WERI-Rb-1 (cell line): ENCODE data around the gene PAX7.
"Not testable (repeated sequence)": the region's sequence is repeated elsewhere in the genome, so short reads cannot be mapped to it uniquely, and the experiment has no call there.

Experiments
- DNase-seq: peaks from one replicate; pipeline ENCODE4 v3.0.0-alpha.2; 2020
- H3K27ac ChIP-seq: fragments of 250-450 bp; sonication (Bioruptor Pico); 2 replicates; pipeline ENCODE4 v1.5.1; 2020; ENCODE audit warnings: mild to moderate bottlenecking, moderate library complexity
- H3K27me3 ChIP-seq: fragments of 250-450 bp; sonication (Bioruptor Pico); 2 replicates; pipeline ENCODE4 v1.5.1; 2021; ENCODE audit warnings: mild to moderate bottlenecking, low read depth, moderate library complexity; ENCODE audit not compliant: insufficient read depth, severe bottlenecking
- H3K36me3 ChIP-seq: fragments of 250-450 bp; sonication (Bioruptor Pico); 2 replicates; pipeline ENCODE4 v1.5.1; 2020; ENCODE audit warnings: mild to moderate bottlenecking, moderate library complexity
- H3K4me3 ChIP-seq: 2 replicates; pipeline ENCODE4 v1.5.1; 2011; ENCODE audit warnings: low read depth, mild to moderate bottlenecking, control low read depth, low read length
- H3K9me3 ChIP-seq: fragments of 250-450 bp; sonication (Bioruptor Pico); 2 replicates; pipeline ENCODE4 v1.5.1; 2021; ENCODE audit warnings: mild to moderate bottlenecking, moderate library complexity; ENCODE audit not compliant: severe bottlenecking
- CTCF ChIP-seq: IDR thresholded peaks from 2 replicates; pipeline ENCODE4 v1.5.1; 2011; ENCODE audit warnings: low read depth, mild to moderate bottlenecking, control low read depth, inconsistent platforms, low read length

The PAX7 gene

GRCh38 chr1:18739408-18739807, 108.8 kb downstream of the PAX7 start:
- Histone ChIP-seq H3K27ac (no peak overlapping the region), H3K27me3 (no peaks in the 10 kb centered on the region), H3K9me3 (no peaks in the 10 kb centered on the region), H3K4me3 (no peak overlapping the region), H3K36me3 (no peaks in the 10 kb centered on the region)
- TF ChIP-seq CTCF = no peak
- DNase-seq = no peak

GRCh38 chr1:18739897-18740296, 109.3 kb downstream of the PAX7 start:
- Histone ChIP-seq H3K36me3 (no peaks in the 10 kb centered on the region), H3K27ac (no peak overlapping the region), H3K9me3 (no peaks in the 10 kb centered on the region), H3K27me3 (no peaks in the 10 kb centered on the region), H3K4me3 (no peak overlapping the region)
- TF ChIP-seq CTCF = no peak
- DNase-seq = no peak

GRCh38 chr1:18740617-18741016, 110.0 kb downstream of the PAX7 start:
- no peak for DNase-seq
- Histone ChIP-seq H3K36me3 (no peaks in the 10 kb centered on the region), H3K9me3 (no peaks in the 10 kb centered on the region), H3K27ac (no peak overlapping the region), H3K27me3 (no peaks in the 10 kb centered on the region), H3K4me3 (no peak overlapping the region)
- no peak for TF ChIP-seq CTCF

GRCh38 chr1:18743233-18743632, 112.6 kb downstream of the PAX7 start:
- Histone ChIP-seq H3K9me3 (no peaks in the 10 kb centered on the region), H3K27me3 (no peaks in the 10 kb centered on the region), H3K36me3 (no peaks in the 10 kb centered on the region), H3K4me3 (no peak overlapping the region), H3K27ac (no peak overlapping the region)
- DNase-seq = no peak
- TF ChIP-seq CTCF = peak; percentile 57

- H3K36me3 ChIP-seq, H3K27ac ChIP-seq, H3K27me3 ChIP-seq, H3K9me3 ChIP-seq, H3K4me3 ChIP-seq, DNase-seq: not testable (repeated sequence)
Observed at GRCh38 chr1:18744381-18744780, 113.7 kb downstream of the PAX7 start.

- Histone ChIP-seq H3K4me3 (no peak overlapping the region), H3K27me3 (no peaks in the 10 kb centered on the region), H3K36me3 (no peaks in the 10 kb centered on the region), H3K9me3 (peaks cover 5% of the 10 kb centered on the region), H3K27ac (no peak overlapping the region)
- no peak for TF ChIP-seq CTCF
- DNase-seq = no peak
Observed at GRCh38 chr1:18746981-18747380, 116.3 kb downstream of the PAX7 start.

GRCh38 chr1:18747671-18748070, 117.0 kb downstream of the PAX7 start:
- peaks cover 5% of the 10 kb centered on the region for H3K9me3 ChIP-seq
- no peak overlapping the region for H3K4me3 ChIP-seq
- no peaks in the 10 kb centered on the region for H3K27me3 ChIP-seq
- H3K36me3 ChIP-seq = no peaks in the 10 kb centered on the region
- no peak overlapping the region for H3K27ac ChIP-seq
- no peak for DNase-seq
- no peak for TF ChIP-seq CTCF
